ENCODE results near the gene LTK.
A peak's percentile ranks its signal among the peaks of the same experiment; 100 is the strongest.

Gene LTK

DNA sequence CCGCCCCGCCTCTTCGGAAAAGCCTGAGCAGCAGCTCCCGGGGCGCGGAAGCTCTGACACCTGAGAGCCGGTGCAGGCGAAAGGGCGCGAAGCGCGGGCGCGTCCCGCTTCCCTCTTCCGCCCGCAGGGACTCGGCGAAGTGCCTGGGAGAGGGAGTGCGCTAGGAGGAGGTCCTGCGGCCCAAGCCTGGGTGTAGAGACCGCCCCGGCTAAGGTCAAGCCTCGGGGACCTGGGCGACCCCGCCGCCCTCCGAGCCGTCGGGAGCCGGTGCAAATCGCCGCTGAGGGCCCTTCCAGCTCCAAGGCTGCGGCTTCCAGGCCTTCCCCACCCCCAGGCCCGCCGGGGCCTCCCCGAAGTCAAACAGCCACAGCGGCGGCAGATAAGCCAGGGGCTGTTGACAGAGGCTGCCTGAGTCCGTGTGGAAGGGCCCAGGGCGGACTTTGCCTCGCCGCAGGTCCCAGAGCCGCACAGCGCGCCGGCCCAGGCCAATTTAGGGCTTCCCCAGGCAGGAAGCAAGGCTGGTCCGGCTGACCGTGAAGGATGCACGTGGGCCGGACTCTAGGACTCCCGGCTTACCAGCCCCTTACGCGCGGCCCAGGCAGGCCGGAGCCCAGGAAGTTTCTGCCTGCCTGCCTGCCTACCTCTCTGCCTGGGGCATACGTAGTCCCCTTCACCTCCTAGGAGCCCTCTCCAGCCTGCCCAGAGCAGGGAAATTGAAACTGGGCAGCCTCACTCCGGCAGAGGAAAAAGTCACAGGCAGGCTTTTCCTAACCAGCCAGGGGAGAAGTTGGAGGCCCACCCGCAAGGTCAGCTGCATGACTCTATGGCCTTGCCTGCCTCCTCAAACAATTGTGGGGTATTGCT is 17.7 kb downstream of the LTK start:
- DNase-seq, result no peak

DNA sequence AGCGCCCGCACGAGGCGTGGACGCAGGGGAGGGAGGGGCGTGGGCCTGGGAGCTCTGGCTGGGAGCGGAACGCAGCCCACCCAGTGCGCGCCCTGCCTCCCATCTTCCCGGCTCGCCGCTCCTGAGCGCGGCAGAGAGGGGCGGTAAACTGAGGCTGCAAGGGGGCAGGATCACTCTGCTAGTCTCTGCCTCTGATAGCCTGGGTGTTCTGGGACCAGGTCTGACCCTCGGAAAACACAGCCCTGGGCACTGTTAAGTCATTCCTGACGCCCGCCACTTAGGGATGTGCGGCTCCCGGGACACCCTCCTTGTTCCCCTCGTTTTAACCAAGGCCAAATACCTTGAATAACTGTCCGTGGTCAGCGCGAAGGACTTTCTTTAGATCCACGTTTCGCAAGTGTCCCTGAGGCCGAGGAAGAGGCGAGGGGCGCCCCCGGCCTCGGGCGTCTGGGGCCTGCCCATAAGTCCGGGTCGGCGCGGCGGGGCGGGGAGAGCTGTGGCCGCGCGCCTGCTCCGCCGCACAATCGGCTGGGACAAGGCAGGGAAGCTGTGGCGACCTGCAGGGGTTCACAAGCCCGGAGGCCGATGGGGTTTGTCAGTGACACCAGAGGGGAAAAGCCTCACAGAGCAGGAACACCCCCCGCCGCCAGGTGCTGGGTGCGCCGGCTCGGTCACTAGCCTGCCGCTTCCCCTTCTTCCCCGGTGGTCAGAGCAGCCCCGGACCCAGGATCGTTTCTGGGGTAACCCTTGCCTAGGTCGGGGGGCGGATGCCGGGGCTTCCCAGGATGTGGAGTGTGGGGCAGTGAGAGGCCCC is 18.5 kb downstream of the LTK start:
- DNase-seq, result no peak

DNA sequence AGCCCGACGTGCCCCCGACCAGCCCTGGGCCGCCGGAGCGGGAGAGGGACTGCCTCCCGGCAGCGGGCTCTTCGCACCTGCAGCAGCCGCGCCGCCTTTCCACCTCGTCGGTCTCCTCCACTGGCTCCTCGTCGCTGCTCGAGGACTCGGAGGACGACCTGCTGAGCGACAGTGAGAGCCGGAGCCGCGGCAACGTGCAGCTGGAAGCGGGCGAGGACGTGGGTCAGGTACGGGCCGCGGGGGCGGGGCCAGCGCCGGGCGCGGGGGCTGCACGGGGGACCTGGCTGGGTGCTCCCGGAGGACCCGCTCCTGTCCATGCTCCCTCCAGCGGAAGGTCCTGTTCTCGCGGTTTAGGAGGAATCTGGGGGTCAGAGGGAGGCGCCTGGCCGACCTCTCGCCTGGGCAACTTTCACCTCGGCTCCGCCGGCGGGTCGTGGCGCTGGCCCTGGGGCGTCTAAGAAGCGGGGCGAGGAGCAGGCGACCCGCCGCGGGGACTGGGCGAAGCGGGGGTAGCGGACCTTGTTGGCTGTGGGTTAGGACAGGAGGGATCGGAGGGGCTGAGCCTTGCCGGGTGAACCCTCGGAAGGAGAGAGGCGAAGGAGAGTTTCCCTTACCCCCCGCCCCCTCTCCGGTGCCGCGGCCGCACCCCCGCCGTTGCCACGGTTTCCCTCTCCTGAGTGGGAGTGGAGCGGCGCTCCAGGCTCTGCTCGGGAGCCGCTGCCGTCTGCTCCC is 19.3 kb downstream of the LTK start:
- DNase-seq, result no peak

DNA sequence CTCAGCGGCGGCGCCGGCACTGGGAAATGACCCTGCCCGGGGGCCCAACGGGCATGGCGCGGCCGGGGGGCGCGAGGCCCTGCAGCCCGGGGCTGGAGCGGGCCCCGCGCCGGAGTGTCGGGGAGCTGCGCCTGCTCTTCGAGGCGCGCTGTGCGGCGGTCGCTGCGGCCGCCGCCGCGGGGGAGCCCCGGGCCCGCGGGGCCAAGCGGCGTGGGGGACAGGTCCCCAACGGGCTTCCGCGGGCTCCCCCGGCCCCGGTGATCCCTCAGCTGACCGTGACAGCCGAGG is 19.8 kb downstream of the LTK start:
- no peak for DNase-seq

DNA sequence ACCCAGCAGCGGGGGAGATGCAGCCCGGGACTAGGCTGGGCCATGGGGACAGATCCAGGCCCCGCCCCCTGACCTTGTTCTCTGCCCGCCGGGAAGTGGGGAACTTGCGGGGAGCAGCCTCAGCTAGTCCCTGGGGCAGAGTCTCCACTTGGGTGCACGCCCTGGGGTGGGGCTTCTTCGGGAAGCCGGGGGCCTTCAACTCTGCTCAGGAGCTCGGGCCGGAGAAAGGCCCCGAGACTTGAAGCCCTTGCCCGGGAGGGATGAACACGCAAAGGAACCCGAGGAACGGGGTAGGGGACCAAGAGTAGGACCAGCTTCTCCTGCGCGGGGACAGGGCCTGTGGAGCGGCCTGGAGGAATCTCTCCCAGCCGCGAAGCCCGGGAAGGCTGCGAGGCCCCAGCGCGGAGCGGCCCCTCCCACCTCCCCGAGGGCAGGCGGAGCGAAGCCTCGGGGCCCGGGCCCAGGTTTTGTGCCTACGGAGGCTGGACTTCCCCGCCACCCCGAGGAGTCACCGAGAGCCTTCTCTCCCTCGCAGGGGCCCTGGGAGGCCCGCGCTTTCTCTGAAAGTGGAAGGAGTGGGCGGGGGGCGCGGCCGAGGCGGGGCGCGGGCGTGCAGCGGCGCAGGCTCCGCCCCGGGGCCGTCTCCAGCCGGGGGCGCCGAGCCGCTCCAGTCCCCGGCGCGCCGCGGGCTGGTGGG is 20.3 kb downstream of the LTK start, which contains the start of gene ITPKA:
ITPKA (plus strand) TSS at position 670 of the 697 bp plus-strand sequence. CDS start 54 bp downstream, outside the sequence.
- peak; percentile 55 for DNase-seq

DNA sequence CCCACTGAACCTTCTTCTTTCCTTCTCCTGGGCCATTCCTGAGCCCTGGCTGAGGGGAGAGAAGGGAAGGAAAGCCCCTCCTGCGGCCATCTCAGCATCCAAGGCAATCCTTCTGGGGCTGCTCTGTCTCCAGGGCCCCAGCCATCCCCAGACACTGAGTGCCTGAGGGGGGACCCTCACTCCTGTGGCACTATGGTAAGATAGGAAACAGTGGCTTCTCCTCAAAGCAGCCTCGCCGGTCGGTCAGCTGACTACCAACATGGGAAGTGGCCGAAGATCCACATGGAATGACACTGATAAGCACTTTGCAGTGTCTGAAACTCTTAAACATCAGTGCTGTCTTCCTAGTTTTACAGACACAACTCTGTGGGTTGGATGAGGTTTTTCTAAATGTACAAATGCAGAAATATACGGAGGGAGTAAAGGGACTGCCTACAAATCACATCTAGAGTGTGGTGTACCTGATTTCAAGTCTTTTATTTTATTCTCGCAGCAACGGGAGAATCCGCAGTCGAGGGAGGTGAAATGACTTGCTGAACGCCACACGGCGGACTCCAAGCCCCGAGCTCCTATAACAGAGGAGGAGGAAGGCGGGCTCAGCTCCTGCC is 20.9 kb downstream of the LTK start:
- no peak for DNase-seq

DNA sequence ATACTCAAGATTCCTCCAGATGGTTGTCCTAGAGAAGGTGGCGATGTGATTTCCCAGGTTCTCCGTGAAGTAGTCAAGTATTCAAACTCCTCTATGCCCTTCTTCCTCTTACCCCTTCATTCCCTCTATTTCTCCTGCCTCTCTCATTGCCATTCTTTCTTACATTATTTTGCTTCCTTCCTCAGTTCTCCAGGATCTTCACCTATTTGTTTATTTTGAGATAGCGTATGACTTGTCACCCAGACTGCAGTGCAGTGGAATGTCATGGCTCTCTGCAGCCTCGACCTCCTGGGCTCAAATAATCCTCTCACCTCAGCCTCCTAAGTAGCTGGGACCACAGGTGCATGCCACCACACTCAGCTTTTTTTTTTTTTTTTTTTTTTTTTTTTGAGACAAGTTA is 21.7 kb downstream of the LTK start:
- no peak for DNase-seq

DNA sequence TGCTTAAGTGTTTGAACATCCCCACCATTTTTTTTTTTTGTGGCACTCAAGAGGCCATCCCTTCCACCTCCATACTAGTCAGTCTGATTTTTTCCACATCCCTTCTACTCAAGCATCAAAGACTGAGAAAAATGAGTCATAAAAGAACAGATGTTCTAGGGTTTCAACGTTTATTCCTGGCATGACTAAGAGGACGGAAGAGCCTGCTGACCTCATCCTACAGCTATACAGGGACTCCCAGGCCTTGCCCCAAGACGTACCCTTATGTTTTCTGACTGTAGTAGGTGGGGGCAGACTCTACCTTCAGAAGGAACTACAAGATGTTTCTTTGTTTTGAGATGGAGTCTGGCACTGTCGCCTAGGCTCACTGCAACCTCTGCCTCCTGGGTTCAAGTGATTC is 23.3 kb downstream of the LTK start:
- no peak for DNase-seq

DNA sequence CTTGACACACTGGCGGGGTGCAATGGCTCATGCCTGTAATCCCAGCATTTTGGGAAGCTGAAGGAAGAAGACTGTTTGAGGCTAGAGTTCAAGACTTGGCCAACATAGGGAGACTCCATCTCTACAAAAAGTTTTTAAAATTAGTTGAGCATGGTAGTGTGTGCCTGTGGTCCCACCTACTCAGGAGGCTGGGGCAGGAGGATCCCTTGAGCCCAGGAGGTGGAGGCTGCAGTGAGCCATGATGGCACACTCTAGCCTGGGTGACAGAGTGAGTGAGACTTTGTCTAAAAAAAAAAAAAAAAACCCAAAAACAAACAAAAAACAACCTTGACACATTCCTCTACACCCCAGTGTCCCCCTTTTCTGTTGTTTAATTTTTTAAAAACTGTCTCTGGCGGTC is 24.0 kb downstream of the LTK start:
- DNase-seq, result no peak

DNA sequence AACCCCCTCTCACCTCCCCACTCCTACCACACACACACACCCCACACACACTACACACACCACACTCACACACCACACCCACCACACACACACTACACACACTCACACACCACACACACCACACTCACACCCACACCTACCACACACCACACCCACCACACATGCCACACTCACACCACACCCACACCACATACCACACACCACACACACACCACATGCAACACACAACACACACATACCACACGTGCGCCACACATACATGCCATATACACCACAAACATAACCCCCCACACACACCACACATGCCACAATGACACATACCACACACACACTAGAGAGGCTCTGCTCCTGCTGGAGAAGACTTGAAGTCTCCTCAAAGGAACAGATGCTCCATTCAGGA is 25.8 kb downstream of the LTK start:
- no peak for DNase-seq

DNA sequence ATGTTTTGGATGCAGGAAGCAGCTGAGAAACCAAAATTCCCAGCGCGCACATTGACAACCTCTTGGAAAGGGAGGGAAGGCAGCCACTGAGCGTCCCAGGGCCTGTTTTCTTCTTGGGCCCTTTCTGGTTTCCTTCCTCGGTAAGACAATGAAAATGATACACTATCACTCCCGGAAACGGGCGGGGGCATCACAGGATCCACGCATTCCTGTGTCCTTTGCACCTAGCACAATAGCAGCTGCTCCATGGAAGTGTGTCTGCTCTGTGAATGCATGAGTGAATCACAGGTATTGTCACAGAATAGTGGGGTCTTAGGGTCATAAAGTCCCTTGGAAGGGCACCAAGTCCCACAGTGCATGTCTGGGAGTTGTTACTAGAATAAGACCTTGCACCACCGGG is 26.2 kb downstream of the LTK start:
- DNase-seq, result no peak

DNA sequence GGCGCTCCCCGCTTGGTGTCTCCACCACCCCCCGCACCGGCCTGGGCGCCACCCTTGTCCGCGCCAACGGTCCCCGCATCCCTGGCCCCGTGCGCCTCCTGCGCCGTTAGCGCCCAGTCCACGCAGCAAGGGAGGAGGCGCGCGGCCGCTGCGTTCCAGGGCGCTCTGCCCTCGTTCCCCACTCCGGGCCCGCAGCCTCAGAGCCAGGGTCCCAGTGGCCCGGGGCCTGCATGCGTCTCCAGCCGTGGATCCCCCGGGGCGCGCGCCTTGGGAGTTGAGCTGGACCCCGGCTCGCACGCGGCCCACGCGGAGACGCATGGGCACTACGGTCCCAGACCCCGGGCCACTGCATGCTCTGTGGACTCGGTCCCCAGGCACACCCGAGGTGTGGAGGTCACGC is 27.3 kb downstream of the LTK start:
- no peak for DNase-seq

DNA sequence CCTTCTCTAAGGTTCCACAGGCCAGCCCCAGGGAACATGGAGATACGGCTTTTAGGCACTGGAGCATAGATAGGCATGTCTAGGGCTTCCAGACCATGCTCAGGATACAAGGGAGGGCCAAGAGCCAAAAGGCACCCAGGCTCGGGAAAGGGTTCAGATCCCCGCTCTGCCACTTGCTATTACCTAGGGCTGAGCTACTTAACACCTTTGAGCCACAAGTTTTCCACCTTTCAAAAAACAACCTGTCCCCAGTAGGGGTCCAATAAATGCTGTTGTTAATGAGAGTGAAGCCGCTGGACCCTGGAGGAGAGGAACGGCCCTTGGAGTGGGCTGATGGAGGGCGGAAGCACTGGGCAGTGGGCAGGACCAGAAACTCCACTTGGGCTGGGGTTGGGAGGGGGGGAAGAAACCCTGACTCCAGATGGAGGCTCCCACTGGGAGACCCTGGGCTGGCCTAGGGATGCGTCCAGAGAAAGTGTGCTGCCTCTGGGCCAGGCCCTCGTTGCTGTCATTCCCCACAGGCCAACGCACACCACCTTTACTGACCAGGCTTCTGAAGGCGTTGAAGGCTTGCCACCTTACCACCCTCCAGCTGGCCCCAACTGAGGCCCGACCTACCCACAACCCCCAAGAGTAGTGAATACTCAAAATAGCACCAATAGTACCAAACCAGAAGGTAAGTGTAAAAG is 28.5 kb downstream of the LTK start:
- no peak for DNase-seq

DNA sequence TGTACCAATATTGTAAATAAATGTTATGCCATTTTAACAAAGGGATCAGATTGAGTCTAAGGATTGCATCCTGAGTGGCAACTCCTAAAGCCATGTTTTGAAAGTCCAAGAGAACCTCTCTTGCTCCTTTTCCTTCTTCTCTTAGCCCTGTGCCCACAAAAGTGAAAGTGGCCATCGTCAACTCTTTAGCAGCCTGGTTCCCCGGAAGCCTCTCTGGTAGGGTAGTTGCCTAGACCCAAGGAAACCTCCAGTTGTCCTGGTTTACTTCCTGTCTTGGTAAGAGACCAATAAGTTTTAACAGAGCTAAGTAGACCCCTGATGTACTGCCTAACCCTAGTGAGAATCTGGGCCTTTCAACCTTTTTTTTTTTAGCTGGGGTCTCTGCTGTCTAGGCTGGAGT is 30.1 kb downstream of the LTK start:
- DNase-seq, result no peak

DNA sequence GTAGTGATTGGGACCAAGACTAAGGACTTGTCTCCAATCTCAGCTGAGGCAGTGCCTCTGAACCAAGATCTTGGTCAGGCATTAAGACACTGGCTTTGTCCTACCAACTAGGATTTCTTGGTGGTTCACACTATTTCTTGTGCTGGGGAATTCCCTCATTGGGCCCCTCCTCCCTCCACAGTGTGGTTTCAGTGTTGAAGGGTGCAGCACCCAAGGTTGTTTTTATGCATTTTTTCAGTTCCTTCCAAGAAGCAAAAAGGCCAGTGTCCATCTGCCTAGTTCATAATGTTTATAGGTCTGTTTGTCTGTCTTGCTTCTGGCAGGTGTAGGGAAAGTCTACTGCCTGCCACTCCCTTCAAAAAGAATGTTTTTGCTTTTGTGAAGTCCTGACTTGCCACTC is 30.5 kb downstream of the LTK start:
- DNase-seq, result no peak

DNA sequence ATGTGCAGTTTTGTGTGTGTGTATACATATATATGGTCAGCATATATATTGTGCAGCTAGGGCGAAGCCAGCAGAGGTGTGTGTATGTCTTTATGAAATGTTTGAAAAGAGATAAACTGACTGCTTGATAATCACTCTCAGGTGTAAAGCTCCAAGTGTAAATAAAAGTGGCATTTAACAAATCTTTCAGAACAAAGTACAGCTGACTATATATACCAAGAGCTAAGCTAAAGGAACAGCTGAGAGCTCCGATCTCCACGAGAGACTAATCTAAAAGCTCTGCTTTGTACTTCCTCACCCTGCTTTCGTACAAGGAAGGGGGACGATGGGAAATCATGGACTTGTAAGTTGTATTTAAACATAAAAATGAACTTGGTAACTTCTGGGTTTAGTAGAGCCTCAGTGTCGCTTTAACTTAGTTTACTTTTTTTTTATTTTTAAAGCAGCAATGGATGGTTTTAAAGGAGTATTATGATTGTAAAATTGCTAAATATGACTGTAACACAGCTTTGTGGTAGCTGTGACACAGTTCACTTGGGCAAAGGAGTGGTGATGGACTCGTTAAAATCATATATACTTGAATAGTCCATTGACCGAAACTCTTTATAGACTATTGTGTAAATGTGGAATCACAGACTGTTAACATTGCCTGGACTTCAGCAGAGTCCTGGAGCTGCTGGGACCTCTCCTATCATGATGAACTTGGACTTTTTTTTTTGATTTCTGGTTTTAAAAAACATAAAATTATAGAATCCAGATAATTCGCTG is 31.3 kb downstream of the LTK start:
- no peak for DNase-seq

DNA sequence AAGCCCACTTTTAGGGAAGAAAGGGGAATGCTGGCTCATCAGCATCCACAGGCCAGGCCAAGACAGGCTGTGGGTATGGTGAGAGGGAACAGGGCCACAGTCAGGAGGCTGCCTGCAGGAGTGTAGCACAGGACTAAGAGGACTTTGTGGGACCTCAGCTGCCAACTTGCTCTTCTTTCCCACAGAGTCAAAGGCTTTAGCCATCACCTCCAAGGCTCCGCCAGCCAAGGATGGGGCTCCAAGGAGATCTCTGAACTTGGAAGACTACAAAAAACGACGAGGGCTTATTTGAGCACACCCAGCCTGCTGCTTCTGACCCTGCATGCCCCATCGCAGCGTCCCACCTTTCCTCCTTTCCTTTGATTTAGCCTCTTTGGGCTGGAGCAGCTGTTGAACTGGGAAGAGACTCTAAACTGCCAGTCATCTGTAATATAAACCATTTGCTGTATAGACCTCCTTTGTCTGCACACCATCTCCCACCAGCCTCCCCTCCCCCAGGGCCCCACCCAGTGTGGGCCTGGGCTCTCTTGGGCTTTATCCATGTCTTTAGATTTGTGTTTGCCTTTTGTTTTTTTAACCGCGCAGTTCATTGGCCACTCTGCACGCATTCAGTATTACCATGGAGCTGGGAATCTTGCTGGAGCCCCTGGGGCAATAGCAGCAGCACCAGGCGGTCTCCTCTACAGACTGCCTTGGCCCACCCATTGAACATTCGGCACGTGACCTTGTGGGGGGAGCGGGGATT is 33.1 kb downstream of the LTK start:
- no peak for DNase-seq

DNA sequence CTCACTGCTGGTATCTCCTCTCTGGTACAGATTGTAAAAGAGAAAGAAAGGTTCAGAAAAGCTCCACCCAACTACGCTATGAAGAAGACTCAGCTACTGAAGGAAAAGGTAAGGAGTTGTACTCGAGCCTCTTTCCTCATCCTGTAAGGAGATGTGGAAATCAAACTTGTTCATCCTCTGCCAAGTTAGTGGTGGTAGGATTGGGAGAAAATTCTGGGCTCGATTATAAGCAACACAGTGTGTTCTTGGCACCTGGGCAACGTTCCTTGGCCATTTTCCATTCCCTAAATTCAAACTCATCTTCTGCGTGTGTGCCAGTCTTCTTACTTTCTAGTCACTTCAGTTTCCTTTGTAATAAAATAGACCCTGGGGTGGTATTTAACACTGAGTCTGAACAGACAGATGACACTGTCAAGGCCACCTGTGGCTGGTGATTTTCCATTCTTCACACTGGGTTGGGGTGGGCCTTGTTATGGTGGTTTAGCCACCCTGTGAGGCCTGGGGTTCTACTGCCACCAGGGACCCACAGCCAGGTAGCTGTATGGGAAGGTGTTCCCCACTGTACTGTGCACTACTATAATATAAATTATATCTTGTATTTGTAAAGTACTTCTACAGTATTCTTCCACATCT is 37.1 kb downstream of the LTK start:
- DNase-seq, result no peak

DNA sequence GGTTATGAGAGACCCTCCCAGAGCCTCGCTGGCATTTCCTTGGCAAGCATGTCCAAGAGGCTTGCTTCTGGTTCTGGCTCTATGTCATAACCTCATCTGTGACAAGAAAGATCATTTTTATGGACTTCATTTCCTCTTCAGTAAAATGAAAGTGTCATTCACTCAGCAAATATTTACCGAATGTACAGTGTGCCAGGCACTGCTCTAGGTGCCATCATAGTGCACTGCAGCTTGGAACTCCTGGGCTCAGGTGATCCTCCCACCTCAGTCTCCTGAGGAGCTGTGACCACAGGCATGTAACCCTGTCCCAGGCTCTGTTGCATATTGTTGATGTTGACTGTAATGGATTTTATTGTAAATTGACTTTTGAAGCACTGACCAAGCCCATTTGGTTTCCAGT is 38.7 kb downstream of the LTK start:
- no peak for DNase-seq

DNA sequence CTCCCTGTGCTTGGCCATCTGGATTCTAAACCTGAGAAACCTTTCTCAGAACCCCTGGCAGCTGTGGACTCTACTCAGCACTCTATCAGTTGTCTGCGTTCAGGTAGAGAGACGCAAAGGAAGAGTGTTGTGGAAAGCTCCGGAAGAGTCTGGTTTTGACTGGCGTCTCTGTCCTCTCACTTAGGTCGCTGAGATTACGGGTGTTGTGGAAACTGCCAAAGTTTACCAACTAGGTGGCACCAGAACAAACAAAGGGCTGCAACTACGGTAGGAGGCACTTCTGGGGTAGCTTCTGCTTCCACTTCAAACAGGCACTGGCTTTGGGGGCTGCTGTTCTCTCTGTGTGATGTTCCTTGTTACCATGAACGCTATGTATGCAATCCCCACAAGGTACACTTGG is 39.2 kb downstream of the LTK start:
- DNase-seq, result no peak
